ENCODE data around the gene MTAP.

DNA sequence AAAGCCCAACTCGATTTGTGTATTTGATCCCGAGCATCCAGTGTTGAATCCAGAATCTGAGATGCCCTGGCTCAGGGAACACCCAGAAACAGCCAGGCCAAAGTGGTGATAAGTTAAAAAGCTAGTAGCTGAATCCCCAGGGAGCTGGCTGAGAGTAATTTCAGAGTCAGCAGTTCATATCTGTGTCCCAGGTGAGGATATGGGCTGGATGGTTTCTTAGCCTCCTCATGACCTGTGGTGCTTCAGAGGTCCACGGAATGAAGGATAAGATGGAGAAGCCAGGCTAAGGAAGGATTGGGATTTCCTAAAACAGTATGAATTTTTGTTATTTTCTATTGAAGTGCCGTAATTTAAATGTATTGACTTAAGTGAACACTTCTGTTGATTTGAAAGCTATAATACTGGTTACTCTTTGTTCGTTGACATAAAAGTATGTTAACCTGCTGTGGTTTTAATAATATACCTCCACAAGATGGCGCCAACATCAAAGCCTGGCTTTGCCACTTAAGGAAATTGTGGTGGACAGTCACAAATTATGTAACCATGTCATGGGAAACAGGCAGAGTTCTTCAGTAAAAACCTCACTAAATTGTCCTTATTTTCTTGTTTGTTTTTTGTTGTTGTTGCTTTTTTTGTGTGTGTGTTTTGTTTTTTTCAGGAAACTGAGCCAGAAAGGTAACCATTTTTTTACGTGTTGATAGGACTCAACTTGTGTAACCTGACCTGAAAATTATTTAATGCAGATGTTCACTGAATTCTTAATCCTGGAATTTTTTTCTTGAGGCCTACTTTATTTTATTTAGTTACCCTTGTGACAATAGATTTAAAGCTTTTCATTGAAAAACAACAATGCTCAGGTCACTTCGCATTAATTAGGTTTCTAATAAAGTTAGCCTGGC lies 11.4 kb downstream of the MTAP start:
- TF ChIP-seq, protein P1, sequence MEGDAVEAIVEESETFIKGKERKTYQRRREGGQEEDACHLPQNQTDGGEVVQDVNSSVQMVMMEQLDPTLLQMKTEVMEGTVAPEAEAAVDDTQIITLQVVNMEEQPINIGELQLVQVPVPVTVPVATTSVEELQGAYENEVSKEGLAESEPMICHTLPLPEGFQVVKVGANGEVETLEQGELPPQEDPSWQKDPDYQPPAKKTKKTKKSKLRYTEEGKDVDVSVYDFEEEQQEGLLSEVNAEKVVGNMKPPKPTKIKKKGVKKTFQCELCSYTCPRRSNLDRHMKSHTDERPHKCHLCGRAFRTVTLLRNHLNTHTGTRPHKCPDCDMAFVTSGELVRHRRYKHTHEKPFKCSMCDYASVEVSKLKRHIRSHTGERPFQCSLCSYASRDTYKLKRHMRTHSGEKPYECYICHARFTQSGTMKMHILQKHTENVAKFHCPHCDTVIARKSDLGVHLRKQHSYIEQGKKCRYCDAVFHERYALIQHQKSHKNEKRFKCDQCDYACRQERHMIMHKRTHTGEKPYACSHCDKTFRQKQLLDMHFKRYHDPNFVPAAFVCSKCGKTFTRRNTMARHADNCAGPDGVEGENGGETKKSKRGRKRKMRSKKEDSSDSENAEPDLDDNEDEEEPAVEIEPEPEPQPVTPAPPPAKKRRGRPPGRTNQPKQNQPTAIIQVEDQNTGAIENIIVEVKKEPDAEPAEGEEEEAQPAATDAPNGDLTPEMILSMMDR (conservative IDR thresholded peaks at IDR 0.05), result peak; percentile 80
- TF ChIP-seq EZH2 (IDR thresholded peaks at IDR 0.05; ENCODE audit: low read depth), result no peak
